GM10248 (cell line): ENCODE measurements around the gene LDB2.

Experiments used
- CTCF ChIA-PET: fragments of 300-600 bp; sonication (Branson Sonifier 250); formaldehyde crosslinking; extraction: SDS; loops from one replicate; lab custom pipeline; 2021; ENCODE audit warnings: antibody characterized with exemption; lab: Yijun Ruan, JAX
- POLR2A ChIA-PET: fragments of 350-650 bp; sonication (Branson Sonifier 250); formaldehyde crosslinking; extraction: SDS; loops from one replicate; lab custom pipeline; 2020; ENCODE audit warnings: antibody characterized with exemption; lab: Yijun Ruan, JAX
- DNase-seq: peaks from one replicate; pipeline ENCODE4 v3.0.0; 2012; ENCODE audit errors: extremely low spot score
- CTCF ChIP-seq: IDR thresholded peaks from 2 replicates; pipeline ENCODE4 v1.5.1; 2012; ENCODE audit warnings: mild to moderate bottlenecking, low read depth; ENCODE audit errors: extremely low read depth, missing control alignments, control extremely low read depth

Gene LDB2

GRCh38 chr4:16862697-16863096, 35.7 kb downstream of the LDB2 start:
- POLR2A ChIA-PET = no interaction called here
- no peak for DNase-seq
- TF ChIP-seq CTCF = no peak
- CTCF ChIA-PET = no interaction called here

DNA sequence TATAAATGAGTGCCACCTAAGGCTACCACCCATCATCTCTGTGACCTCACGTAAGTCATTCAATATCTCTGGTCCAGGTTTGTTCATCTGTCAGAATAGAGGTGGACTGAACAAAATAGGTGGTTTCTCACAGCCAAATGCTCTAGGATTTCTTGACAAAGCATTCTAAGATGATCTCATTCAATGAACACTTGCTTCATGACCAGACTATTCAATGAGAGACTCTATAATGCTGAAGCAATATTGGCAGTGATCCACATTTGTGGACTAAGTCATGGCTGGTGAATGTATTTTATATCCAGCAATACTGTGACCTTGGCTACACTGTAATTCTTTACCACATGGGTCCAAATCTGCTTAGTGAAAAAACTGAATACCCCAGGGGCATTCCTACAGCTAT, 37.9 kb downstream of the LDB2 start:
- DNase-seq = no peak
- ChIA-PET CTCF (no interaction called here), POLR2A (no interaction called here)
- no peak for TF ChIP-seq CTCF

- no peak for DNase-seq
- CTCF ChIA-PET = no interaction called here
- POLR2A ChIA-PET = no interaction called here
- no peak for TF ChIP-seq CTCF
Measured at GRCh38 chr4:16859031-16859430, 39.4 kb downstream of the LDB2 start.

DNA sequence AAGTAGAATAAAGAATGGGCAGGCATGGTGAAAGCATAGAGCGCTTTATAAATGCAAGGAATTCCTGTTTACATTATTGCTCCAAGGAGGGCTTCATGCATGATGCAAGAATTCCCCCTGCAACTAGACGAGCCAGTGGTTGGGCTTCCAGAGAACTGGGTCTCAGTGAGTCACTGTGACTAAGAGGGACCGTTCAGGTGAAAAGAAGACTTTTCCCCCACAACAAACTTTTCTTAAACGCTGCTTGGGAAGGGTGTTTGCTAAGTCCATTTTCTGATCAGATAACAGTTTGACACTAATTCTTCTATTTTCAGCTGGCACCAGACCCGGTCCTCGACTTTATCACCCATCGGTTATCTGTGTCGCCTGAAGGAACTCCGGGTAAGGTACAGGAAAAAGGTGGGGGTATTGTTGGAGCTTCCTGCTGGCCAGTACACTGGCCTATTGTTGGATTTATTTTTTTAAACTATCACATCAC, 40.1 kb downstream of the LDB2 start:
- TF ChIP-seq CTCF = no peak
- no peak for DNase-seq
- POLR2A ChIA-PET = no interaction called here
- CTCF ChIA-PET = no interaction called here

- ChIA-PET CTCF (no interaction called here), POLR2A (no interaction called here)
- no peak for DNase-seq
- TF ChIP-seq CTCF = no peak
Measured at GRCh38 chr4:16857425-16857824, 41.0 kb downstream of the LDB2 start.

DNA sequence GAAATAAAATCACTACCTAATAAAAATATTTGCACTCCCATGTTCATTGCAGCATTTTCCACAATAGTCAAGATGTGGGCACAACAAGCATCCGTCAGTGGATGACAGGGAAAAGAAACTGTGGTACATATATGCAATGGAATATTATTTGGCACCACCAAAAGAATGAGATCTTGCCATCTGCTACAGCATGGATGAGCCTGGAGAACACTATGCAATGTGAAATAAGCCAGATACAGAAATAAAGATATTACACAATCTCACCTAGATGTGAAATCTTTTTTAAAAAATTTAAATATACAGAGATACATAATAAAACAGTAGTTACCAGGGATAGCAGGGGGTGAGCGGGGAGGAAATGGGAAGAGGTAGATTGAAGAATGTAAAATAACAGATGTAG, 44.8 kb downstream of the LDB2 start:
- CTCF ChIA-PET = no interaction called here
- no peak for TF ChIP-seq CTCF
- no peak for DNase-seq
- POLR2A ChIA-PET = no interaction called here

- ChIA-PET POLR2A (no interaction called here), CTCF (no interaction called here)
- no peak for DNase-seq
- TF ChIP-seq CTCF = no peak
Measured at GRCh38 chr4:16852644-16853043, 45.8 kb downstream of the LDB2 start.
